GM18870 (cell line): ENCODE data around the gene MRPL24.

Experiments used
- ATAC-seq: cut with Tn5 transposase; IDR thresholded peaks from one replicate; pipeline ENCODE4 v1.9.1; 2021; ENCODE audit warnings: moderate library complexity; ENCODE audit not compliant: unreplicated experiment

Gene MRPL24

DNA sequence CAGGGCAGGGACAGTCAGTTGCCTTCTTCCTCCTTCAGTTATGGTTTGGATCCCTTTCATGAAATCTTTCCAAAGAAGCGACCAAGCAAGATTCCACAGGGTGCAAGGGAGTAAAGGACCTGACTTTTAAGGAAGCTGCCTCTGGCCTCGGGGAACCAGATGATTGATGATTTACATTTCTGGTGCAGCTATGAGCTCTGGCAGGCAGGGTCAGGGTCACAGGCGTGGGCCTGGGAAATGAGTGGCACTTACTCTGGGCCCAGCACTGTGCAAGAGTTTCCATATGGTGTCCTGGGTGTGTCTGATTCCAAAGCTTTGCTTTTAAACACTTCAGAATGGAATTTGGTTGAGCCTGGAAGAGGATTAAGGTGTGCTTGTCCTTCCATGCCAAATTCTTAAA is 28.3 kb downstream of the MRPL24 start:
- no peak for ATAC-seq

DNA sequence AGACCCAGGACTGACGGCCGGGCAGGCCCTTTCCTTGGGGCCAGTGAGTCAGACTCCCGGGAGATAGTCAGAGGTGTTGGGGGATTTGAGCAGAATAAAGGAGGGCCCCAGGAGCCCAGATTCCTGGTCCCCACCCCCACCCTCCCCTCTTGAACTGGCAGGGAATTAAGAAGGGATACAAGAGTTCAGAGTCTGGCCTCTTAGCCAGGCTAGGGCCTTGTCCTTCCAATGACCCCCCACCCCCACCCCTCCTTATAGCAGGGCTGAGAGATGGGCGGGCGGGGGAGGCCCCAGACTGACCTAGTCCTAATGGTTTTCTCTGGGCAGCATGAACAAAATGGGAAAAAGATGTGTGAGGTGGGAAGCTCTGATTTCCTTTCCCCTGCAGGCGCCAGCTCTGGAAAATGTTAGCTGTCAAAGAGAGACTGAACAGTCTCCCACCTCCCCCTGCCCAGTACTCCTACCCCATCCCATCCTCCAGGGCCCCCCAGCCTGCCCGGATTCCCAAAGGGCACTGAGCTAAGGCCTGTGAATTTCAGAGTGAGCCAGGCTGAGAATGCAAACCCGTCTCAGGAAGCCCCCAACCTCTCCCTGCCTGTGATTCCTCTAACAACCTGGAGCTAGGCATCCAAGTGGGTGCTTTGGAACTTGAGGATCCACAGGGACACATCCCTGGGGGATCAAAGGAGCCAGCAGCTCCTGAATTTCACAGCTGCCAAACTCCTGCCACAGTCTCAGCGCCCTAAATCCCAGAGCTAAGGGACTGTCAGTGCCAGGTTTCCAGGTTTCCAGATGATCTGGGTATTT is 29.7 kb downstream of the MRPL24 start:
- no peak for ATAC-seq

DNA sequence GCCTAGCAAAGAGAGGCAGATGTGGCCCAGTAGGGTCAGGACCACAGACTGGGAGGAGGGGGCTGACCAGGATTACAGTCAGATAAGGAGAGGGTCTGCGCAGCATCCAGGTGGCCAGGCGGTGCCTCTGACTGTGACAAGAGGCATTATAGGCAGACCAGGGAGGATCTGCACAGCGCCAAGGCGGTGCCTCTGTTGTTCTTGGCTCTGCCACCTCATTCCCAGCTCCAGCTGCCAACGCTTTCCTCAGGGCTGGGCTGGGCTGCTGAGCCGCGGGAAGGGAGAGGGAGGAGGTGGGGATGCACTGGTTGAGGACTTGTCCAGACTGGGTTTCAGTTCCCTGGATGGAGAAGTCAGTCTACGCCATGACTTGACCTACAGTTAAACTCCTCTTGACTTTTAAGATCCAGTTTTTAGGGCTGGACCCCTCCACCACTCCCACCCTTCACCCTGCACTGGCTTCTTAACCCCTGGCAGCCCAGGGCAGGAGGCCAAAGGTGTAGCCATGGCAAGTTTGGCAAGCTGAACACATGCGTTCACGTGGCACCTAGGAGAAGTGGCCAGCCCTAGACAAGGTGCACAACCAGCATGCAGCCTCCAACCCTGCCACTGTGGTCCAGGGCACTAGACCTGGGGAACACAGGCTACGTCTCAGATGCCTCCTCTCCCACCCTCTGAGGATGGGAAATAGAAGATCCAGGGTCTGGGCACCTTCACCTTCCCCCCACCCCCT is 31.0 kb downstream of the MRPL24 start:
- no peak for ATAC-seq

DNA sequence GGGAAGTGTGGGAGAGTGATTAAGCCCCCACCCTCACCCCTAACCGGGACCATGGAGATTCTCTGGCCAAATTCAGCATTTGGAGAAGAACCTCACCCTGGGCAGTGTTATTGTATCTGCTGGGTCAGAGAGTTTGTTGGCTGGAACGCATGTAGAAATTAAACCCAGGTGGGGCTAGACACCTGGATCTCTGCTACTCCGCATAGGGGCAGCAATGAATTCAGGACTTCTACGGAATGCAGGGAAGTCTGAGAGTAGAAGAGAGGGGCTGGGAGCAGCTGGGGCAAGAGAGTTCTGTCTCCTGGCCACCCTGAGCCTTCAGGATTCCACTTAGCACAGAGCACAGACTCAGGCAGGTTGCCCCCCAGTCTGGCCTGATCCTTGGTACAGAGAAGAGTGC is 31.9 kb downstream of the MRPL24 start:
- ATAC-seq: no peak

DNA sequence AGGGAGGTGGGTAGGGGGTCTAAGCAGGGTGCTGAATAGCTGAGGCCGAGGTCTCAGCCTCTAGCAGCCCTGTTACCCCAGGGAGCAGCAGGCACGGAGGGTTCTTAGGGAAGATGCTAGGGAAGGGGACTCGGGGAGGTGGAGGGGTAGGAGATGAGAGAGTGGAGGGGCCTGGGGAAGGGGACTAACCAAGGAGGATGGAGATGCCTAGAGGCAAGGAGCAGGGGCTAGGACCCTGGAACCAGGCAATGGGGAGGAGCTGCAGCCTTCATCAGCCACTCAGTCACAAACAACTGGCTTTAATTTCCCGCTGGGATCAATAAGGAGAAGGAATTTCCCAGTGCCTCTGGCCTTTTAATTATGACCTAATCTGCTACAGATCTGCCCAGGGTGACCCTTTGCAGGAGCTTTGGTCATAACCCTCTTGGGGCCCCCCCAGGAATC is 32.6 kb downstream of the MRPL24 start:
- ATAC-seq: no peak

DNA sequence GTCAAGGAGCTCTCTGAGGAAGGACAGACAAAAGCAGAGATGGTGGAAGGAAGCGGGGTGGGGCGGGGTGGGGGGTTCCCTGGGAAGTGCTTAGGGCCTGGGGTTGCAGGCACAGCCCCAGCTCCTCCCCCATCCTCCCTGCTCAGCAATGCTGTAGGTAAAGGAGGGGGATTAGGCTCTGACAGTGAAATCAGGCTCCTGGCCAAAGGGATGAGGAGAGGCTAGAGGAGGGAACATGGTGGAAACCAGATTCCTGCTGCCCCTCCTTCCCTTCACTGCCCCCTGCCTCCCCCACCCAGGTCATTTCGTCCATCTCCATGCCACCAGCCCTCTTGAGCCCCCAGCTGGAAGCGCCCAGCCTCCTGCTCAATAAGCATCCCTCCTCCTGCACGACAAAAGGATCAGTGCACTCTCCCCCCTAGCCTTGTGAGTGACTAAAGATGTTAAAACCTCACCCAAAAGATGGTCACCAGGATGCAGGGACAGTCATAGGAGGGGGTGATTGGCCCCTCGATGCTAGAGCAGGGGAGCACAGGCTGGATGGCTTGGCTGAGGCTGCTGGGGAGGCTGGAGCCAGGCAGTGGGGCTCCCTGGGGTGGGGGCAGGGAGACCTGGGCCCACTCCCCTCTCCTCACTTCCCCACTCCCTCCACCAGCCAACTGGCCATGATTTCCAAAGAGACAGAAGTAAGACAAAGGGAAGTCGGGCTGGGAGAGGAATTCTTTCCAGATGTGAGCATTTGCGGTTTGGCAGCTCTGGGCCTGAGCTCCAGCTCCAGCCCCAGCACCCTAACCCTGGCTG is 33.3 kb downstream of the MRPL24 start:
- ATAC-seq: no peak

DNA sequence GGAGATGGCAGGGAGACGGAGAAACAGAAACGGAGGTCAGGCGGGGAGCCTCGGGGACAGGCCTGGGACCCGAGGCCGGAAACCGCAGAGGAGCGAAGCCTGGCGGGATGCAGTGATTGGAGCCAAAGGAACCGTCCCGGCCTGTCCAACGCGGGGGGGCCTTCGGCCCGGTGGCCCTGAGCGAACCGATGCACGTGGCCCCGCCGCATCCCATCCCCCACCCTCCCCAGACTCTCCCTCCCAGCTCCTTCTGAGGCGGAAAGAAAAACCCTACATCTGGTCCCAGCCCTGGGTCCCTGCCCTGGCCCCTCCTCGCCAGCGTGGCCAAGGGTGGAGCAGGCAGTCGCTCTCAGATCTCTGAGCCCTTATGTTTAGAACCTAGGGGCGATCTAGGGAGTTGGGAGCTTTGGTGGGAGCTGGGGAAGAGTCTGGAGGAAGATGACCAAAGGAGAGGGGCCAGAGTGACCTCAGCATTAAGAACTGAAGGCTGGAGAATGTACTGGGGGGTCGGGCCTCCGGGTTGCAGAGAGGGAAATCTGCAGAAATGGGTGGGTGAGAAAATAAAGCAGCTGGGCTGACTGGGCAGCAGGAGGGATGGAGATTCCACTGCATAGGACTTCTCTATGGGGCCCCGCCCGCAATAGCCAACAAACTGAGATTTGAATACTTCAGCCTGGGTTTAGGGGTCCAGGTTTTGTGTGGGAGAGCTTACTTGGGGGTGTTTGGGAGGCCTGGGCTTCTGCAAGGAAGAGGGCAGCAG is 34.1 kb downstream of the MRPL24 start:
- ATAC-seq: no peak

DNA sequence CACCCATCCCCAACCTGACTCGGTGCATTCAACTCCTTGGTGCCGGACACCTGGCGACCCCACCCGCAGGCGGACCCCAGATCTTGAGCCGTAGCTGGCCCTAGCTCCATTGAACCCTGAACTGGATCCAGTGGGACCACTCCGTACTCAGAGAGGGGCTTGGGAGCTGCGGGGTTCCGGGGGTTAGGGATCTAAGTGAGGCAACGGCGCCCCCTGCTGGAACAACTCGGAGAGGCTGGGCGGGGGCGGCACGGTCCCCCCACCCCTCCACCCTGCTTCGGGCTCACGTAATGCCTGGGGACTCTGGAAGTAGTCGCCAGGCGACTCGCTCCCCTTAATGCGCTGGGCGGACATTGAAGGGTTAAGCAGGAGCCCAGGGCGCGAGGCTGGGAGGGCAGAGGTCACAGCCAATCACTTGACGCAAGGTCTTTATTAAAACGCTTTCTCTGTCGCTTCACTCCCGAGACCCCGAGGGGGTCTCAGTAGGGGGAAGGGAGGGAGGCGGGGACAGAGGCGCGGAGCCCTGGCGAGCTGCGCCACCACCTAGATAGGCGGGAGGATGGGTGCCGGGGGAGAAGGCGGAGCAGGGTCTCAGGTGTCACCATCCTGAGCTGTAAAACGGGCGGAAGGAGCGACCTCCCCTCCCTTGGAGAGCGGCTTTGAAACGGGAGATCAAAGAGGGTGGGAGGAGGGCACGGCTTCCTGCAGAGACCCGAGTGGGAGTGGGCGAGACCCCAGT is 34.8 kb downstream of the MRPL24 start:
- ATAC-seq: no peak

DNA sequence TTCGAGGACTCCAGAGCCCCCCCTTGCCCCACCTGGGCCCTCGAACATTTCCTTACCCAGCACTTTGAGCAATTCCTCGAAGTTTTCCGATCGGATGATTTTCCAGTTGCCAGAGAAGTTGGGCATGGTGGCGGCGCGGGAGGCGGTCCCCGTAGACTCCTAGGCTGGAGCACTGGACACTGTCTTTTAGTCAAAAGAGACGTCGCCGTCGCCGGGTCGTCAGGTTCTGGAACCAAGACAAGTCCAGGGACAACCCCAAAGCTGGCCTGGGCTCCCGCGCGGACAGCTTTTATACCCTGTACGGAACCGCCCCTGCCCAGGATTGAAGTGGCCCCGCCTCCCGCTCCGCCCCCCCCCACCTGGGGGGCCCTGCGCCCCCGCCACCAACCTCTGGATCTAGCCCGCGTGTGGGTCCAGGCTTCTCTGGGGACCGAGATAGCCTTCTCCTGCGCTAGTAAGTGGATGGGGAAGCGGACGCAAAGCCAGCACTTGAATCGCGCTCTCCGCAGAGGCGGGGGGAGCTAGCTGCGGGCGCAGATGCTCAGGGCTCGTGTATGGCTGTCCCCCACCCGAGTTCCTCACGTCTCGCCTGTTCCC is 35.5 kb downstream of the MRPL24 start, which contains the start of gene CRABP2:
Gene CRABP2, minus strand, starts transcription at position 263 of the 597 bp plus-strand sequence. Its CDS starts 137 bp downstream, at position 126.
- ATAC-seq: no peak

DNA sequence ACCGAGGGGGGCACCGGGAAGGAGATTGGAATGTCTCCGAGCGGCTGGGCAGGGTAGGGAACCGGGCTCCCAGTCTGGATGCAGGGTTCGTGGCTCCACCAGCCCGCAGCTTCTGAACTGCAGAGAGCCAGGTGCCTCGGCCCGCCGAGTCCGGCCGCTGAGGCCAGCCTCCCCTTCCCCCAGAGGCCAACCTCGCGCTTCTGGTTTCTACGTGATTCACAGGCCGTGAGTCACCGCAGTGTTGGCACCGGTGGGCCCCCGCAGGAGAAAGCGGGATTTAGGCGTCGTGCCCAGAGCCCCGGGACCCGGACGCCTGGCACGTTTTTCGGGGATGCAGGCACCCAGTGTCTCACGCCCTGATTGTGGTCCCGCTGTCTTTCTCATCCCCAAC is 36.0 kb downstream of the MRPL24 start:
- ATAC-seq: no peak

DNA sequence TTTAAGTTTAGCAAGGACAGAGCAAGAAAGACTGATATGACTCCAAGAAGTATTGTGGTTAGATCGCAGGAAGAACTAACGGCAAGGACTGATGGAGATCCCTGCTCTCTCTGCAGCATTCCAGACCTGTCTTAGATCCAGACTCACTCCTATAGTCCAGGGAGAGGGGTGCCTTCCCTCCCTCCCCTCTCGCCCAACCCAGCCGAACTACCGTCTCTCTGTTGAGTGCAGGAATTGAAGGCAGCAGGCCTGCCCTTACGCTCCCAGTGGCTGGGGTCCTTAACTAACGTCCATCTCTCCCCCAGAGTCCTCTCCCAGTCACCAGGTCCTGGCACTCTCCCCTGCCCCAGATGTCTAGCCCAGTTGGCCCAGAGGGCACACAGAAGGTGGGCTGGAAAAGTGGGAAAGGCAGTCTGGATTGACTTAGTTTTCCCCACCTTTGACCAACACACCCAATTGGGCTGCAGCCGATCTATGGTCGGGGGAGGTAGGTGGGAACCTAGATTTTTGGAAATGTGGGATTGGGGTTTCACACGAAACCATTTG is 36.6 kb downstream of the MRPL24 start:
- ATAC-seq: no peak

DNA sequence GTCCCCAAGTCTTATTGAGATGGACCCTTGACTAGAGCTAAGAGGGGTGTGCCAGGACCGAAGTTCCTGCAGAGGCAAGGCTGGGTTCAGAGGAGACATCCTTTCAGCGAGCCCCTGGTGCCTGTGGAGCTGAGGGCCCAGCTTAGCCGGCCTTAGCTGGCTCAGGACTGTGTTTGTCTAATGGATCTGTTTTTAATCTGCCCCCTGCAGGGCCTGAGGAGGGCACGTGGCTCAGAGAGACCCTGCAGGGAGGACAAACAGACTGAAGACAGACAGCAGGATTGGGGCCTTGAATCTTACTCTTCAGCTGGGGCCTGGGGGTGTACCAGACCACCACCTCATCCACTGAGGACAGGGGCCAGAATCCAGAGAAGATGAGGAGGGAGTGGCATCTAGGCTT is 37.1 kb downstream of the MRPL24 start:
- ATAC-seq: no peak

DNA sequence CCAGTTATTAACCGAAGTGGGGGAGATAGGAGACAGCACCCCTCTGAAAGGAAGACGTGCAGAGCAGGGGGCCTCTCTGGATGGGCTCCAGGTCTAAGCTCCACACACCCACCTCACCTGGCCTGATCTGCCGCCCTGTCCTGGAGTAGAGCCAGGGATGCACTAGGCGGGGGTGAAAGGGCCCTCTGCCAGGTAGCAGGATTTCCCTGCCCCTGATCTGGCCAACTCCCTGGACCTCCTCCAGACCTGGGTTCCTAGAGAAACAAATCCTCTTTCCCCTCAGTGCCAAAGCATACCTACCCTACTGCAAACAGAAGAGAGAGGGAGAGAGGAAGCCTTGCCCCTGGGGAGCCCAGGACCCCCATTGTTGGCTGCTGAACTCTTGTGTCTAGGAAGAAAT is 37.6 kb downstream of the MRPL24 start:
- no peak for ATAC-seq

DNA sequence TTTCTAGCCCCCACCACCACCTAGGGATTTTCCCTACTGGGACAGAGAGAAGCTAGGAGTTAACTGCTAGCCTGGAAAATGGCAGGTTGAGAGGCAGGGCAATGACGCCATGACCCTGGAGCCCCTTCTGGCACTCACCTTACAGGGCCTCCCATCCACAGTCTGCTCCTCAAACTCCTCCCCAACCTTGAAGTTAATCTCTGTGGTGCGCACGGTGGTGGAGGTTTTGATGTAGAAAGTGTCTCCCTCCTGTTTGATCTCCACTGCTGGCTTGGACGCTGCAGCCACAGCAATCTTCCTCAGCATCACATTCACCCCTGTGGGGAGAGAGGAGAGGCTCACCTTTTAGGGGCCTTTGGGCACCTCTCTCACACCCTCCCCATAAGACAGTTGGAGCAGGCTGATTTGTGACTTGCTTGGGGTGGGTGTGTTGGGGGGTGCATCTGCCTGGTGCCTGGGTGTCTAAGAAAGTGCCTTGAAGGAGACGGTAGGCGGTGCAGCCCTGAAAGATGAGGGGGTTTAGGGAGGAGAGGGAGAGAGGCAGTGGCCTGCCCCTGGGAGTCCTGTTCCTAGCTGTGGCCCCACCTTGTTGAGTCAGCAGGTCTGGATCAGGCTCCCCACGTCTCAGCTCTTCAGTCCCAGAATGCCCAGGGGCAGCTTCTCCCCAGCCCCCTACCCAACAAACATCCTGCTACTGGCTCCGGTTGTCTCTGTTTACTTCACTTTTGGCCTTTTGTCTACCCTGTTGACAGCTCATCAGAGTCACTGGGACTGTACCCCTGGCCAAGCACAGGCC is 40.0 kb downstream of the MRPL24 start:
- no peak for ATAC-seq

DNA sequence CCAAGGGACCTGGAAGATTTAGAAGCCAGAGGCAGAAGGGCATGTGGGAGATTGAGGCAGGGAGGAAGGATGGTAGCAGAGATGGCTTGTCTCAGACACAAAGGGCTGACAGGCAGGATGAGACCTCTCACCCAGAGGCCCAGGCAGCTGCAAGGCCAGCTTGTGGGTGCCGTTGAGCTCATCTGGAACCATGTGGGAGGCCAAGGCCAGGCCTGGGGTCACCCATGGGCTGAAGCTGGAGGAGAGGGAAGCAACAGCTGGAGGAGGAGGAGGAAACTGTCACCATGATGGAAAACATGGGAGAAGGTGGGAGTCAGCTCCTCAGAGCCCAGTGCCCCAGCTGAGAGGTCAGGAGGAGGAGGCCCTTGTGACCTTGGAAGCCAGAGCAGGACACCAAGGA is 41.9 kb downstream of the MRPL24 start:
- no peak for ATAC-seq

DNA sequence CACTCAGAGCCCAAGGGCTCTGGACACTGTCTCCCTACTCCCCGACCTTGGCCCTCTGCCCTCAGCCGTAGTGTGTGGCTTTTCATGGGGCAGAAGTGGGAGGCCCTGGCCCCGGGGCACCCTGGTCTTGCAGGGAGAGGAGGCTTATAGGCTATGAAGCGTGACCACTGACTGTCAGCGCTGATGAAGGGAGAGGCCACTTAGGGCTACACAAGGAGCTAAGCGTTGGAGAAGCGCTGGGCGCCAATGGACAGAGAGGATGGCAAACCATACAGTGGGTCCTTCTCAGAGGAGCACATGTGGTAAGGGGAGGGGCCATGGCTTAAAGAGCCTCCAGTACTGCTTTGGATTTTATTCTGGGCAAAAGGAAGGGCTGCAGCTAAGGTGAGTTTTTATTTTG is 43.4 kb downstream of the MRPL24 start:
- ATAC-seq: no peak

DNA sequence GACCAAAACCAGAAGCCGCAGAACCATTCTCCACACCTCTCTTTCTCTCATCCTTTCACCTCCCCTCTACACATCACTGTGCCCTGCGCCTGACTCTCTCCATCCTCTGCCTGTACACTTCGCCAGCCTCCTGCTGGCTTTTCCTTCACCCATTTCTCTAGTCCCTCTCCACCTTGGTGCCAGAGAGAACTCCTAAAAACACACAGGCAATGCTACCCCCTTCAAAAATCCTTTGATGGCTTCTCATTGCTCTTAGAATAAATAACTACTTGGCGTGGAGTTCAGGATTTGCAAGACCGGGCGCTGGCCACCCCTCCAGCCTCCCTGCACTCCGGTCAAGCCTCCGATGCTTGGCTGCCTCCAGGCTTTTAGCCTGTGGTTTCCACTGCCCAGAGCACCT is 44.1 kb downstream of the MRPL24 start:
- ATAC-seq: no peak

DNA sequence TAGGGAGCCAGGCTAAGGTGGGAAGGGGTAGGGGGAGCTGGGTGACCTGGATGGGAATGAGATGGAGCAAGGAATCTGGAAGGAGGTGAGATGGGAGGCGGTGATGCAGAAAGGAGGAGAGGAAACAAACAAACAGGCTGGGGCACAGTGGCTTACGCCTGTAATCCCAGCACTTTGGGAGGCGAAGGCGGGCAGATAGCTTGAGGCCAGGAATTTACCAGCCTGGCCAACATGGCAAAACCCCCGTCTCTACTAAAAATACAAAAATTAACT is 46.3 kb downstream of the MRPL24 start:
- no peak for ATAC-seq
